ENCODE results near the gene BRAT1.

DNA sequence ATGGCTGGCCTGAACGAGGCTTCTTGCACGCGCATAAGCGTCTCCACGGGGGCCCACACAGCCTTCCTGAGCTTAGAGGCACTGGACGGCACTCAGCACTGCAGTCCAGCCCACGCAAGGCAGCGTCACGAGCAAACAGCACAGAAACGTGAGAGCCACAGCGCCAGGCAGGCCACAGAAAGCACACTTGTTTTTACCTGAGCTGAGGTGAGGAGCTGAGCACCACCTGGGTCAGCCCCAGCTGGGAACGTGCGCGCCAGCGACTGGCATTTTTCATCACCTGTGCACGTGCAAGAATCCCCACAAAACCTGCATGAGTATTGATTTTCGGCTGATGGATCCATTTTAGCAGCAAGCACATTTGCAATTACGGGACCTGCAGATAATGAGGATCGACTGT lies 30.1 kb upstream of the BRAT1 start:
- TF ChIP-seq CTCF (conservative IDR thresholded peaks at IDR 0.05; ENCODE audit: low read length) (no peak), EZH2phosphoT487 (IDR thresholded peaks at IDR 0.05; ENCODE audit: borderline replicate concordance) (no peak)

All from Loucy (cell line).